IPS-NIHi11 (cell line): ENCODE measurements around the gene IDH2.
"Not testable (repeated sequence)": the region's sequence is repeated elsewhere in the genome, so short reads cannot be mapped to it uniquely, and the experiment has no call there.

Experiments
- DNase-seq: peaks from one replicate; pipeline ENCODE4 v3.0.0; 2012; ENCODE audit warnings: mixed read lengths, low spot score

Gene IDH2

GRCh38 chr15:90114451-90114901, 12.2 kb upstream of the IDH2 start:
- no peak for DNase-seq

DNA sequence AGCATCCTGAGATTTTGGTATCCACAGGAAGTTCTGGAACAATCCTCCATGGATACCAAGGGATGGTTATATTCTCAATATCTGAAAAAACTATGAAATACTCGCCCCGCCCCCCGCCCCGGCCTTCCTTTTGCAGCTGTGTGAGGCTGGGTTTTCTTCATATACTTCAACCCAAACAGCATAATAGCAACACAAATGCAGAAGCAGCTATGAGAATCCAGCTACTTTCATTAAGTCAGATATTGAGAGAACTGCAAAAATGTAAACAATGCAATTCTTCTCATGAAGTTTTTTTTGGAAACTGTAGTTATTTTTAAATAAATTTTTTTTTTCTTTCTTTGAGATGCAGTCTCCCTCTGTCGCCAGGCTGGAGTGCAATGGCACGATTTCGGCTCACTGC, 10.9 kb upstream of the IDH2 start:
- DNase-seq: no peak

GRCh38 chr15:90109163-90109751, 7.0 kb upstream of the IDH2 start:
- not testable (repeated sequence) for DNase-seq

DNA sequence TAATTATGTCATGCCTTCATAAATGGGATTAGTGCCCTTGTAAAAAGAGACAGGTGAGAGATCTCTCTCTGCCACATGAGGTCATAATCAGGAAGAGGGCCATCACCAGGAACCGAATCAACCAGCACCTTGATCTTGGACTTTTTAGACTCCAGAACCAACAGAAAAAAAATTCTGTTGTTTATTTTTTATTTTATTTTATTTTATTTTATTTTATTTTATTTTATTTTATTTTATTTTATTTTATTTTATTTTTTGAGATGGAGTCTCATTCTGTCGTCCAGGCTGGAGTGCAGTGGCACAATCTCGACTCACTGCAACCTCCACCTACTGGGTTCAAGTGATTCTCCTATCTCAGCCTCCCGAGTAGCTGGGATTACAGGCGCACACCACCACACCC, 5.8 kb upstream of the IDH2 start:
- DNase-seq: not testable (repeated sequence)

GRCh38 chr15:90106522-90107117, 4.4 kb upstream of the IDH2 start:
- peak; percentile 64 for DNase-seq

- no peak for DNase-seq
Observed at GRCh38 chr15:90105521-90105920, 3.3 kb upstream of the IDH2 start.

DNA sequence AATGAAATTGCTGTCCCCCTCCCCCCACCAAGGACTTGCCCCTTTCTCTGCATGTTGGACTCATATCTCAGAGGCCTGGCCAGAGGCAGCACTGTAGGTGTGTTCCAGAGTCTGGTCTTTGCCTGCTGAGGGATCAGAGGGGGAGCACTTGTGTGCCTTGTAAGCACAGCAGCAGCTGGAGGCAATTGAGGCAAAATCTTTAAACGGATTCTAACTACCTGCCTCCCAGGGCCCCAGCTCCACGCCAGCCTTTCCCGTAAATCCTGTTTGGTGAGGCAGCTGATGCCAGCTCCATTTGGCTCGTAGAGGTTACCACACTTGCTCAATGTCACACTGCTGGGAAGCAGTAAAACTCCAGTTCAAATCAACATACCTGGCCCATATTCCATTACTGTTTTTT, 2.3 kb upstream of the IDH2 start:
- no peak for DNase-seq

GRCh38 chr15:90103701-90104329, 1.5 kb upstream of the IDH2 start:
- DNase-seq: no peak

GRCh38 chr15:90101130-90101968, 919 bp downstream of the IDH2 start:
- DNase-seq: peak; percentile 70

DNA sequence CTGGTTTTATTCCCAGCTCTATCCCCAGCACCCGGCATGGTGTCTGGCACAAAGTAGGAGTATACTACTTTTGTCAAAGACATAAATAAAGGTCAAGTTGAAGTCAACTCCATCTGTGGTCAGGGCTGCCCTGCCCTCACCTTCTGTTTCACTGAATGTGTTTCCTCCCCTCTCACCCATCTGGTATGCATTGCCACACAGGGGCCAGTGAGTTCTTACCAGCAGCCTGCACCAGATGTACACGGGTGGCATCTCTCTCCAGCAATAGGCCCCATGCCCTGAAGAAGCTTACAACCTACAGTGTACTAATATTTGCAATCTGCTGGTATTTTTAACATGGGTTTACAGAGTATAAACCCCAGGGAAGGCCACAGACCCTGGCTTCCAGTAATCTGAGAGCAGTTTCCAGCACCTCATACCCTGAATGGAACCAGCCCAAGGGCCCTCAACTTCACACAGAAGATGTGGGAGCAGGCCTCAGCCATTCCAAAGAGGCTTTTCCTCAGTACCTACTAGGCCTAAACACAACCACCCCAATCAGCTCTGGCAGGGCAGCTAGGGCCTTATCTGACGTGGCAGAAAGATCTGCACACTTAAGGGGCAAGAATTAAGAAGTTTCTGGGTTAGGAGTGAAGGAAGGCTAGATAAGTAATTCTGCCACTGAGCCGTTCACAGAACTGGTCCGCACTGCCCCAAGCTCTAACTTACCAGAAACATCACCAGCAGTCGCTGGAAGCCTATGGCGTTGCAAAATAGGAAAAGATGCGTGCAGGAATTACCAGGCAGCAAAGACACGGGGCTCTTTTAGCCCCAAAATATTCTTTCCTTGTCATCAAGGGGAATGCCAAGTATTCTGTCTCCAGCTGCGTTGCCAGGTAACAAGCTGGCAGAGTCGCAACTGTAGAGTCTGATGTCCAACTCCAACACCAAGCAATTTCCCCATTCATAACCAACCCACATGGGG, 2.1 kb downstream of the IDH2 start:
- no peak for DNase-seq

DNA sequence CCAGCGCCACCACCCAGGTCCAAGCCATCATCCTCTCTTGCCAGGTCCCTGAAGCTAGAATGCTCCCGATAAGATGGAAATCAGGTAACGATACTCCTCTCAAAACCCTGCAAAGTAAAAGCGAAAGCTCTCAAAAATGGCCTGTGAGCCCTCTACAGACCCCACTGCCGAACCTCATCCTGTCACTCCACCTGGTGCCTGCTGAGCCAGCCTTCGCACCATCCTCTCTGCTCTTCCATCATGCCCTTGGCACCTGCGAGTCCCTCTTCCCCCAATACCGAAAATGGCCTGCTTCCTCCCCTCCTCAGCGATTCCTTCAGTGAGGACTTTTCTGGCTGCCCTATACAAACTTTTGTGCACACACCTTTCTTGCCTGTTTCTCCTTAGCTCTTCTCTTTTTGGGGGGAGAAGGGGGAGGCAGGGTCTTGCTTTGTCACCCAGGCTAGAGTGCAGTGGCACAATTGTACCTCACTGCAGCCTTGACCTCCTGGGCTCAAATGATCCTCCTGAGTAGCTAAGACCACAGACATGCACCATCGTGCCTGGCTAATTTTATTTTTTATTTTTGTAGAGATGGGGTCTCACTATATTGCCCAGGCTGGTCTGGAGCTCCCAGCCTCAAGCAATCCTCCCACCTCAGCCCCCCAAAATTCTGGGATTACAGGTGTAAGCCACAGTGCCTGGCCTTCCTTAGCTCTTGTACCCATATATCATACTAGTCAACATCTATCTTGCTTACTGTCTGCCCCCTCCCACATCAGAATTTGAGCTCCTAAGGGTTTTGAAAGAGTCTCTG, 3.0 kb downstream of the IDH2 start:
- no peak for DNase-seq

- no peak for DNase-seq
Observed at GRCh38 chr15:90097475-90097874, 4.8 kb downstream of the IDH2 start.

DNA sequence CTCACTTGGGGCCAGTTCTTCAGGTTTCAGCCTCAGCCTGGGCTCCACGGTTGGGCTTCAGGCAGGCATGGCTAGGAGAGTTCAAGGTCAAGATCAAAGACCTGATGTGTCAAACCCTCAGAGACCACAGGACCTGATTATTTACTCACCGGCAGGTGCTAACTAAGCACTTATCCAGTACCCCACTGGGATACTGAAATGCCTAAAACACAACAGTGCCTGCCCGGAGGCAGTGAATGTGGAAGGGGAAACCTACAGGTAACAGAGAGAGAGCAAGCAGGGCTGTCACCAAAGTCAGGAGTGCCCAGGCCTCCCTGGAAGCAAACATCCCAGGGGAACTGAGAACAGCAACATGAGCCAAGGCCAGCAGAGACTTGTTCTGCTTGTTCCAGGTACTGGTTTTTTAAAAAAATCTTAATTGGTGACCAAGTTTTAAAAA, 6.7 kb downstream of the IDH2 start:
- DNase-seq: peak; percentile 31

DNA sequence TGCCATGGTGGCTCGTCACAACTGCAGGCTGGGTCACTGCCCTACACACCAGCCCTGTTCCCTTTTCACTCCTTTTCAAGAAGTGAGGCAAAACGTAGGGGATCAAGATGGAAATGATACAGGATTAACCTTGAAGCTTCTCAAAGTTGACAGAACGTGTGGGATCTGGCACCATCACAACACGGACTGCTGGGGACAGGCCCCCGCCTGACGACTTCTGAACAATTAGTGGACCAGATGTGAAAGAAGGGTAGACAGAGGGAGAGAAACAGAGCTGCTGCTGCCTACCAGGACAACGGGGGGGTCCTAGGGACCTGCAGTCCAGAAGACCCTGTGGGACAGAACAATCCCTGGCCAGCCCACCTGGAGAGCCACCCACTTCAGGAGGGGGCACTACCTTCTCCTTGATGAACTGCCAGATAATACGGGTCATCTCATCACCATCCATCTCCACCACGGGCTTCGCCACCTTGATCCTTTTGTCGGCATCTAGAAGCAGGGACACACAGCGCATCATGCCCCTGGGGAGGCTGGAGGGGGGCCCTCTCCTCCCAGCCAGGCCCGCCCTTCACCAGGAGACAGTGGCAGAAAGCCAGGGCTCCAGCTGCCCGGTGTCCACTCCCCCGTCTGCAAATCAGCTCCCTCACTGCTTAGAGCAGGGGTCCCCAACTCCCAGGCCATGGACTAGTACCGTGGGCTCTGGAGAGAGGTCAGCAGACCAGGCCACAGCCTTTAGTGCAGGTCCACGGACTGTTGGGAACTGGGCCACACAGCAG, 10.9 kb downstream of the IDH2 start:
- DNase-seq: no peak

GRCh38 chr15:90090226-90090848, 11.9 kb downstream of the IDH2 start:
- no peak for DNase-seq

DNA sequence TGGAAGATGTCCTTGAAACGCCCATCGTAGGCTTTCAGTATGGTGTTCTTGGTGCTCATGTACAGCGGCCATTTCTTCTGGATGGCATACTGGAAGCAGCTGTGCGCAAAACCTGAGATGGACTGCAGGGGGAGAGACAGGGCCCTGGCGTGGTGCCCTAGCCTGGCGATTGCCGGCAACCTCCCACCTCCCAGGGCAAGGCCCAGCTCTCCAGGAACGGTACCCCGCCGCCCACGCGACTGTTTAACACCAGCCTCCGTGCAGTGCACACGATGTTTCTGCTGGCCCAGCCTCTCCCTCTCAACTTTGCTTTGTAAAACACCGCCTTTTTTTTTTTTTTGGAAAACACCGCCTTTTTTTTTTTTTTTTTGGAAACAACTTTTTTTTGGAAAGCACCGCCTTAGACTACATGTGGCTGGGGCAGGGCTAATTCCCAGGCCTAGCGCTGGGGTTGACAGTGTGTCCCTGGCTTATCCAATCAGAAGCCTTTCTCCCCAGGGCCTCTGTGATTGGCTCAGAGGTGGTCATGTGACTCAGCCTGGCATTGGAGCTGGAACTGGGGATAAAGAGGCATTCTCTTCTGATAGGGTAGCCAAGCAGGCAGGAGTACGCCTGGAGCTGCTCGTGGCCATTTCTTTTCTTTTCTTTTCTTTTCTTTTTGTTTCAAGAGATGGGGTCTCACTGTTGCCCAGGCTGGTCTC, 14.7 kb downstream of the IDH2 start:
- DNase-seq: peak; percentile 80

DNA sequence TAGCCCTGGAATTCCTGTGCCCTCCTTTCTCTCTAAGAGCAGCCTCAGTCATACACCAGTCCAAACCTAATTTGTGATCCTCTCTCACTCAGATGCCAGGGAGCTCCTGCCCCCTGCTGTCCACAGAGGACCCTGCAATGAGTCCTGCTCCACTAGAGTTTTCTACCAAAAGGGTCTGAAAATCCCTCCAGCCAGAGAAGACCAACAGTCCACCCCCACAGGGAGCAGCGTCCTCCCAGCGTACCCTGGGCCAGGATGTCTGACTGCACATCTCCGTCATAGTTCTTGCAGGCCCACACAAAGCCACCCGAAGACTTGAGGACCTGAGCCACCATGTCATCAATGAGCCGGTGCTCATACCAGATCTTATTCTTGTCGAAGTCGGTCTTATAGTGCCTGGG, 15.4 kb downstream of the IDH2 start:
- peak; percentile 67 for DNase-seq

GRCh38 chr15:90085565-90085964, 16.7 kb downstream of the IDH2 start:
- no peak for DNase-seq
